HG02588 (cell line): Measurements from ENCODE around the gene ELP1.

ENCODE experiments used
- ATAC-seq: cut with Tn5 transposase; IDR thresholded peaks from one replicate; pipeline ENCODE4 v1.9.1; 2021; ENCODE audit warnings: mild to moderate bottlenecking, moderate library complexity; ENCODE audit not compliant: unreplicated experiment

Gene ELP1

GRCh38 chr9:108823829-108824228 lies 110.1 kb downstream of the ELP1 start:
- ATAC-seq, result no peak
